ENCODE results near the gene NF1.

Gene NF1

DNA sequence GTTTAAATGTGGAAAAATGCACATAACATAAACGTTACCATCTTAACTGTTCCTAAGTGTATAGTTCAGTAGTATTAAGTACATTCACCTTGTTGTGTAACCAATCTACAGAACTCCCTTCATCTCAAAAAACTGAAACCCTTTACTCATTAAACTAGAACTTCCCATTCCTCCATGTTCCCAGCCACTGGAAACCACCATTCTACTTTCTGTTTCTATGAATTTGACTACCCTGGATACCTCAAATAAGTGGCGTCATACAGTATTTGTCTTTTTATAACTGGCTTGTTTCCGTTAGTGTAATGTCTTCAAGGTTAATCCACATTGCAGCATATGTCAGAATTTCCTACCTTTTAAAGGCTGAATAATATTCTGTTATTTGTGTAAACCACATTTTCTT lies 38.2 kb downstream of the NF1 start (continued):
- TF ChIP-seq, protein P1, sequence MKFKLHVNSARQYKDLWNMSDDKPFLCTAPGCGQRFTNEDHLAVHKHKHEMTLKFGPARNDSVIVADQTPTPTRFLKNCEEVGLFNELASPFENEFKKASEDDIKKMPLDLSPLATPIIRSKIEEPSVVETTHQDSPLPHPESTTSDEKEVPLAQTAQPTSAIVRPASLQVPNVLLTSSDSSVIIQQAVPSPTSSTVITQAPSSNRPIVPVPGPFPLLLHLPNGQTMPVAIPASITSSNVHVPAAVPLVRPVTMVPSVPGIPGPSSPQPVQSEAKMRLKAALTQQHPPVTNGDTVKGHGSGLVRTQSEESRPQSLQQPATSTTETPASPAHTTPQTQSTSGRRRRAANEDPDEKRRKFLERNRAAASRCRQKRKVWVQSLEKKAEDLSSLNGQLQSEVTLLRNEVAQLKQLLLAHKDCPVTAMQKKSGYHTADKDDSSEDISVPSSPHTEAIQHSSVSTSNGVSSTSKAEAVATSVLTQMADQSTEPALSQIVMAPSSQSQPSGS (tag by site-specific recombination; IDR thresholded peaks at IDR 0.05; ENCODE audit: low read depth), result no peak
- TF ChIP-seq, protein P2, sequence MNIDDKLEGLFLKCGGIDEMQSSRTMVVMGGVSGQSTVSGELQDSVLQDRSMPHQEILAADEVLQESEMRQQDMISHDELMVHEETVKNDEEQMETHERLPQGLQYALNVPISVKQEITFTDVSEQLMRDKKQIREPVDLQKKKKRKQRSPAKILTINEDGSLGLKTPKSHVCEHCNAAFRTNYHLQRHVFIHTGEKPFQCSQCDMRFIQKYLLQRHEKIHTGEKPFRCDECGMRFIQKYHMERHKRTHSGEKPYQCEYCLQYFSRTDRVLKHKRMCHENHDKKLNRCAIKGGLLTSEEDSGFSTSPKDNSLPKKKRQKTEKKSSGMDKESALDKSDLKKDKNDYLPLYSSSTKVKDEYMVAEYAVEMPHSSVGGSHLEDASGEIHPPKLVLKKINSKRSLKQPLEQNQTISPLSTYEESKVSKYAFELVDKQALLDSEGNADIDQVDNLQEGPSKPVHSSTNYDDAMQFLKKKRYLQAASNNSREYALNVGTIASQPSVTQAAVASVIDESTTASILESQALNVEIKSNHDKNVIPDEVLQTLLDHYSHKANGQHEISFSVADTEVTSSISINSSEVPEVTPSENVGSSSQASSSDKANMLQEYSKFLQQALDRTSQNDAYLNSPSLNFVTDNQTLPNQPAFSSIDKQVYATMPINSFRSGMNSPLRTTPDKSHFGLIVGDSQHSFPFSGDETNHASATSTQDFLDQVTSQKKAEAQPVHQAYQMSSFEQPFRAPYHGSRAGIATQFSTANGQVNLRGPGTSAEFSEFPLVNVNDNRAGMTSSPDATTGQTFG (tag by site-specific recombination; IDR thresholded peaks at IDR 0.05; ENCODE audit: borderline replicate concordance), result no peak
- TF ChIP-seq ZNF561 (tag by site-specific recombination; IDR thresholded peaks at IDR 0.05; ENCODE audit: borderline replicate concordance), result no peak

DNA sequence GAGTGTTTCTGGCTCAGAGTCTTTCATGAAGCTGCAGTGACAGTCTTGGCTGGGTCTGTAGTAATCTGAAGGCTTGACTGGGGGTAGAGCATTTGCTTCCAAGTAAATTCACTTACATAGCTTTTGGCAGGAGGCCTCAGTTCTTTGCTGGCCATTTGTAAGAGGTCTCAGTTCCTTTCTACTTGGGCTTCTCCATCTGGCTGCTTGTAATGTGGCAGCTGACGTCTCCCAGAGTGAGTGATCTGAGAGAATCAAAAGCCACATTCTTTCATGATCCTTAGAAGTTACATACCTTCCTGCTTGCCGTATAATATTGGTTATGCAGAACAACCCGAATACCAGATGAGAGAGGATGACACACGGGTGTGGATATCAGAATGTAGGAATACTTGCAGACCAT lies 39.8 kb downstream of the NF1 start:
- peaks cover 0 to 6% of the 10 kb centered on the region in 2 experiments; a peak in 1 of 3 replicates for H3K36me3 ChIP-seq (ENCODE audit: control insufficient read depth in 2 of 2, insufficient read depth in 1 of 2, low read length in 2 of 2)
- peaks cover 6% of the 10 kb centered on the region for H3K4me1 ChIP-seq (ENCODE audit: control insufficient read depth, insufficient read depth, low read length)
- no peaks in the 10 kb centered on the region for H3K9me3 ChIP-seq (ENCODE audit: control insufficient read depth, insufficient read depth, low read depth, low read length)
- H3K27ac ChIP-seq (ENCODE audit: extremely low read depth, low read depth, low read length), result no peak overlapping the region
- ChIA-PET CTCF (interaction anchor here (0.8 kb wide), 1 partner anchor 9 kb away, joined by 3 read pairs; no protein-coding TSS in a partner anchor), POLR2A (no interaction called here)
- H3K4me3 ChIP-seq (ENCODE audit: low read depth, low read length), result no peak overlapping the region
- TF ChIP-seq ZNF670 (tag by site-specific recombination; IDR thresholded peaks at IDR 0.05; ENCODE audit: low read depth), result no peak
- TF ChIP-seq, protein P3, sequence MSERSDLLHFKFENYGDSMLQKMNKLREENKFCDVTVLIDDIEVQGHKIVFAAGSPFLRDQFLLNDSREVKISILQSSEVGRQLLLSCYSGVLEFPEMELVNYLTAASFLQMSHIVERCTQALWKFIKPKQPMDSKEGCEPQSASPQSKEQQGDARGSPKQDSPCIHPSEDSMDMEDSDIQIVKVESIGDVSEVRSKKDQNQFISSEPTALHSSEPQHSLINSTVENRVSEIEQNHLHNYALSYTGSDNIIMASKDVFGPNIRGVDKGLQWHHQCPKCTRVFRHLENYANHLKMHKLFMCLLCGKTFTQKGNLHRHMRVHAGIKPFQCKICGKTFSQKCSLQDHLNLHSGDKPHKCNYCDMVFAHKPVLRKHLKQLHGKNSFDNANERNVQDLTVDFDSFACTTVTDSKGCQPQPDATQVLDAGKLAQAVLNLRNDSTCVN (tag by site-specific recombination; optimal IDR thresholded peaks at IDR 0.05), result no peak
- no peak for TF ChIP-seq ZNF302 (tag by site-specific recombination; IDR thresholded peaks at IDR 0.05; ENCODE audit: low read depth)
- TF ChIP-seq, protein P4, sequence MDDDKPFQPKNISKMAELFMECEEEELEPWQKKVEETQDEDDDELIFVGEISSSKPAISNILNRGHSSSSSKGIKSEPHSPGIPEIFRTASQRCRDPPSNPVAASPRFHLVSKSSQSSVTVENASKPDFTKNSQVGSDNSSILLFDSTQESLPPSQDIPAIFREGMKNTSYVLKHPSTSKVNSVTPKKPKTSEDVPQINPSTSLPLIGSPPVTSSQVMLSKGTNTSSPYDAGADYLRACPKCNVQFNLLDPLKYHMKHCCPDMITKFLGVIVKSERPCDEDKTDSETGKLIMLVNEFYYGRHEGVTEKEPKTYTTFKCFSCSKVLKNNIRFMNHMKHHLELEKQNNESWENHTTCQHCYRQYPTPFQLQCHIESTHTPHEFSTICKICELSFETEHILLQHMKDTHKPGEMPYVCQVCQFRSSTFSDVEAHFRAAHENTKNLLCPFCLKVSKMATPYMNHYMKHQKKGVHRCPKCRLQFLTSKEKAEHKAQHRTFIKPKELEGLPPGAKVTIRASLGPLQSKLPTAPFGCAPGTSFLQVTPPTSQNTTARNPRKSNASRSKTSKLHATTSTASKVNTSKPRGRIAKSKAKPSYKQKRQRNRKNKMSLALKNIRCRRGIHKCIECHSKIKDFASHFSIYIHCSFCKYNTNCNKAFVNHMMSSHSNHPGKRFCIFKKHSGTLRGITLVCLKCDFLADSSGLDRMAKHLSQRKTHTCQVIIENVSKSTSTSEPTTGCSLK (tag by site-specific recombination; IDR thresholded peaks at IDR 0.05), result no peak
- no peak for TF ChIP-seq ZSCAN30 (tag by site-specific recombination; IDR thresholded peaks at IDR 0.05)
- TF ChIP-seq ZNF10 (tag by site-specific recombination; IDR thresholded peaks at IDR 0.05), result no peak
- no peak for TF ChIP-seq ZNF654 (tag by site-specific recombination; IDR thresholded peaks at IDR 0.05; ENCODE audit: low read depth)
- TF ChIP-seq ZXDB (tag by site-specific recombination; IDR thresholded peaks at IDR 0.05), result no peak
- no peak for TF ChIP-seq EGR2 (tag by site-specific recombination; IDR thresholded peaks at IDR 0.05; ENCODE audit: low read depth)
- no peak for TF ChIP-seq ZFP3 (tag by site-specific recombination; IDR thresholded peaks at IDR 0.05; ENCODE audit: low read depth)
- no peak for TF ChIP-seq OSR2 (tag by site-specific recombination; IDR thresholded peaks at IDR 0.05)
- TF ChIP-seq, protein P5, sequence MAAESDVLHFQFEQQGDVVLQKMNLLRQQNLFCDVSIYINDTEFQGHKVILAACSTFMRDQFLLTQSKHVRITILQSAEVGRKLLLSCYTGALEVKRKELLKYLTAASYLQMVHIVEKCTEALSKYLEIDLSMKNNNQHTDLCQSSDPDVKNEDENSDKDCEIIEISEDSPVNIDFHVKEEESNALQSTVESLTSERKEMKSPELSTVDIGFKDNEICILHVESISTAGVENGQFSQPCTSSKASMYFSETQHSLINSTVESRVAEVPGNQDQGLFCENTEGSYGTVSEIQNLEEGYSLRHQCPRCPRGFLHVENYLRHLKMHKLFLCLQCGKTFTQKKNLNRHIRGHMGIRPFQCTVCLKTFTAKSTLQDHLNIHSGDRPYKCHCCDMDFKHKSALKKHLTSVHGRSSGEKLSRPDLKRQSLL (tag by site-specific recombination; IDR thresholded peaks at IDR 0.05), result no peak
- TF ChIP-seq, protein P6, sequence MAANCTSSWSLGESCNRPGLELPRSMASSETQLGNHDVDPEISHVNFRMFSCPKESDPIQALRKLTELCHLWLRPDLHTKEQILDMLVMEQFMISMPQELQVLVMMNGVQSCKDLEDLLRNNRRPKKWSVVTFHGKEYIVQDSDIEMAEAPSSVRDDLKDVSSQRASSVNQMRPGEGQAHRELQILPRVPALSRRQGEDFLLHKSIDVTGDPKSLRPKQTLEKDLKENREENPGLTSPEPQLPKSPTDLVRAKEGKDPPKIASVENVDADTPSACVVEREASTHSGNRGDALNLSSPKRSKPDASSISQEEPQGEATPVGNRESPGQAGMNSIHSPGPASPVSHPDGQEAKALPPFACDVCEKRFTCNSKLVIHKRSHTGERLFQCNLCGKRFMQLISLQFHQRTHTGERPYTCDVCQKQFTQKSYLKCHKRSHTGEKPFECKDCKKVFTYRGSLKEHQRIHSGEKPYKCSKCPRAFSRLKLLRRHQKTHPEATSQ (tag by site-specific recombination; IDR thresholded peaks at IDR 0.05), result no peak
- TF ChIP-seq, protein P7, sequence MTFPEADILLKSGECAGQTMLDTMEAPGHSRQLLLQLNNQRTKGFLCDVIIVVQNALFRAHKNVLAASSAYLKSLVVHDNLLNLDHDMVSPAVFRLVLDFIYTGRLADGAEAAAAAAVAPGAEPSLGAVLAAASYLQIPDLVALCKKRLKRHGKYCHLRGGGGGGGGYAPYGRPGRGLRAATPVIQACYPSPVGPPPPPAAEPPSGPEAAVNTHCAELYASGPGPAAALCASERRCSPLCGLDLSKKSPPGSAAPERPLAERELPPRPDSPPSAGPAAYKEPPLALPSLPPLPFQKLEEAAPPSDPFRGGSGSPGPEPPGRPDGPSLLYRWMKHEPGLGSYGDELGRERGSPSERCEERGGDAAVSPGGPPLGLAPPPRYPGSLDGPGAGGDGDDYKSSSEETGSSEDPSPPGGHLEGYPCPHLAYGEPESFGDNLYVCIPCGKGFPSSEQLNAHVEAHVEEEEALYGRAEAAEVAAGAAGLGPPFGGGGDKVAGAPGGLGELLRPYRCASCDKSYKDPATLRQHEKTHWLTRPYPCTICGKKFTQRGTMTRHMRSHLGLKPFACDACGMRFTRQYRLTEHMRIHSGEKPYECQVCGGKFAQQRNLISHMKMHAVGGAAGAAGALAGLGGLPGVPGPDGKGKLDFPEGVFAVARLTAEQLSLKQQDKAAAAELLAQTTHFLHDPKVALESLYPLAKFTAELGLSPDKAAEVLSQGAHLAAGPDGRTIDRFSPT (tag by site-specific recombination; IDR thresholded peaks at IDR 0.05), result no peak
- TF ChIP-seq SCRT1 (tag by site-specific recombination; IDR thresholded peaks at IDR 0.05; ENCODE audit: borderline replicate concordance), result no peak
- TF ChIP-seq ZNF701 (tag by site-specific recombination; IDR thresholded peaks at IDR 0.05), result no peak
- TF ChIP-seq, protein P8, sequence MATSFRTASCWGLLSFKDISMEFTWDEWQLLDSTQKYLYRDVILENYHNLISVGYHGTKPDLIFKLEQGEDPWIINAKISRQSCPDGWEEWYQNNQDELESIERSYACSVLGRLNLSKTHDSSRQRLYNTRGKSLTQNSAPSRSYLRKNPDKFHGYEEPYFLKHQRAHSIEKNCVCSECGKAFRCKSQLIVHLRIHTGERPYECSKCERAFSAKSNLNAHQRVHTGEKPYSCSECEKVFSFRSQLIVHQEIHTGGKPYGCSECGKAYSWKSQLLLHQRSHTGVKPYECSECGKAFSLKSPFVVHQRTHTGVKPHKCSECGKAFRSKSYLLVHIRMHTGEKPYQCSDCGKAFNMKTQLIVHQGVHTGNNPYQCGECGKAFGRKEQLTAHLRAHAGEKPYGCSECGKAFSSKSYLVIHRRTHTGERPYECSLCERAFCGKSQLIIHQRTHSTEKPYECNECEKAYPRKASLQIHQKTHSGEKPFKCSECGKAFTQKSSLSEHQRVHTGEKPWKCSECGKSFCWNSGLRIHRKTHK (tag by site-specific recombination; IDR thresholded peaks at IDR 0.05), result no peak
- no peak for TF ChIP-seq KLF1 (tag by site-specific recombination; IDR thresholded peaks at IDR 0.05)

Data from HEK293 (cell line).